Peyer's patch (tissue), 4 donors: ENCODE measurements around the gene MPC2. TPM values are rescaled to one million over a fixed set of nuclear protein-coding genes. Genes with fewer than 3 reads are reported as not detected.
"Not testable (repeated sequence)": the region's sequence is repeated elsewhere in the genome, so short reads cannot be mapped to it uniquely, and the experiment has no call there.

ENCODE experiments used
- DNase-seq, 3 donors: peaks; one replicate each; pipeline ENCODE4 v3.0.0-alpha.2; 2017 to 2019
- H3K27ac ChIP-seq, 4 donors: fragments of 200-600 bp; sonication (generic); one replicate each; pipeline ENCODE4 v1.5.1; 2016 to 2019
- H3K27me3 ChIP-seq, 2 donors: fragments of 200-600 bp; sonication (generic); one replicate each; pipeline ENCODE4 v1.5.1; 2019
- H3K36me3 ChIP-seq, 3 donors: fragments of 200-600 bp; sonication (generic); one replicate each; pipeline ENCODE4 v1.5.1; 2016 to 2019
- H3K4me1 ChIP-seq, 4 donors: fragments of 200-600 bp; sonication (generic); one replicate each; pipeline ENCODE4 v1.5.1; 2016 to 2019
- H3K4me3 ChIP-seq, 4 donors: fragments of 200-600 bp; sonication (generic); 1 replicate in 3 of 4; 2 replicates in 1 of 4; pipeline ENCODE4 v1.5.1; 2016 to 2019; ENCODE audit warnings: mild to moderate bottlenecking in 1 of 4
- H3K9me3 ChIP-seq, 4 donors: fragments of 200-600 bp; sonication (generic); one replicate each; pipeline ENCODE4 v1.5.1; 2016 to 2019; ENCODE audit warnings: mild to moderate bottlenecking in 1 of 4
- POLR2A ChIP-seq, 2 donors: fragments of 450-650 bp; IDR thresholded peaks; one replicate each; pipeline ENCODE4 v1.5.1; 2017; ENCODE audit warnings: antibody characterized with exemption in 2 of 2, mild to moderate bottlenecking in 2 of 2, moderate library complexity in 2 of 2
- total RNA-seq, 4 donors: library from RNA; depleted of rRNA; stranded (reverse); fragments of >200 nt; gene quantifications; one replicate each; pipeline ENCODE4 v1.1.0, GENCODE V29; 2016
- TF ChIP-seq, protein P1 (sequence below), 6 experiments: fragments of 450-650 bp in 4 of 6; fragments of 200-600 bp in 2 of 6; sonication (generic) in 1 of 6; IDR thresholded peaks; one replicate each; pipeline ENCODE4 v1.5.1; 2017 to 2019; ENCODE audit warnings: antibody characterized with exemption in 6 of 6, mild to moderate bottlenecking in 3 of 6, moderate library complexity in 1 of 6

MPC2 gene
- total RNA-seq, 4 donors from 2014 or later, result 31.6 to 93.9 (median 61.6) TPM

- Histone ChIP-seq H3K27ac (peak overlapping the region; percentile 89 to 98 (median 96)), H3K4me1 (peaks cover 0 to 26% (median 0%) of the 10 kb centered on the region in 4 donors), H3K9me3 (no peaks in the 10 kb centered on the region), H3K4me3 (peak overlapping the region; percentile 64 to 86 (median 84)), H3K27me3 (no peaks in the 10 kb centered on the region), H3K36me3 (no peaks in the 10 kb centered on the region)
- TF ChIP-seq, protein P1, sequence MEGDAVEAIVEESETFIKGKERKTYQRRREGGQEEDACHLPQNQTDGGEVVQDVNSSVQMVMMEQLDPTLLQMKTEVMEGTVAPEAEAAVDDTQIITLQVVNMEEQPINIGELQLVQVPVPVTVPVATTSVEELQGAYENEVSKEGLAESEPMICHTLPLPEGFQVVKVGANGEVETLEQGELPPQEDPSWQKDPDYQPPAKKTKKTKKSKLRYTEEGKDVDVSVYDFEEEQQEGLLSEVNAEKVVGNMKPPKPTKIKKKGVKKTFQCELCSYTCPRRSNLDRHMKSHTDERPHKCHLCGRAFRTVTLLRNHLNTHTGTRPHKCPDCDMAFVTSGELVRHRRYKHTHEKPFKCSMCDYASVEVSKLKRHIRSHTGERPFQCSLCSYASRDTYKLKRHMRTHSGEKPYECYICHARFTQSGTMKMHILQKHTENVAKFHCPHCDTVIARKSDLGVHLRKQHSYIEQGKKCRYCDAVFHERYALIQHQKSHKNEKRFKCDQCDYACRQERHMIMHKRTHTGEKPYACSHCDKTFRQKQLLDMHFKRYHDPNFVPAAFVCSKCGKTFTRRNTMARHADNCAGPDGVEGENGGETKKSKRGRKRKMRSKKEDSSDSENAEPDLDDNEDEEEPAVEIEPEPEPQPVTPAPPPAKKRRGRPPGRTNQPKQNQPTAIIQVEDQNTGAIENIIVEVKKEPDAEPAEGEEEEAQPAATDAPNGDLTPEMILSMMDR (IDR thresholded peaks at IDR 0.05), result no peak
- TF ChIP-seq POLR2A (IDR thresholded peaks at IDR 0.05), result no peak
- no peak for DNase-seq
These were observed 2.3 kb downstream of the MPC2 start for GRCh38 chr1:167934426-167935215.

DNA sequence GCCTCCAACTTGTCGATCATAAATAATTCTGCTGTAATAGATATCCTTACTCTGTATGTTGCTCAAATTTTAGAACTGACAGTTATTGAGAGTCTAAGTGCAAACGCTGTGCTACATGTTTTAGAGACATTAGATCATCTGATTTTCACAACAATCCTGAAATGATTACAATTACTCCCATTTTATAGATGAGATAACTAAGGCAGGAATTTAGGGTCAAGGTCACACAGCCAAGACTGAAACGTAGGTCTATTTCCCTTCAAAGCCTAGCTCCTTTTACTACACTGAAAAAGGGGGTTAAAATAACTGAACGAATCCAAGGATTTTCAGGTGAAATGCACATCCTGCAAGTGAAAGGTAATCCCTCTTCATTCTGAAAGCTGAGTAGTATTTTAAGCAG lies 3.1 kb downstream of the MPC2 start:
- Histone ChIP-seq H3K27me3 (no peaks in the 10 kb centered on the region), H3K36me3 (no peaks in the 10 kb centered on the region), H3K4me1 (peaks cover 0 to 25% (median 0%) of the 10 kb centered on the region in 4 donors), H3K27ac (peak overlapping the region in 2 of 4 donors; percentile 89 to 98), H3K4me3 (peak overlapping the region in 2 of 4 donors; percentile 64 to 86), H3K9me3 (no peaks in the 10 kb centered on the region)
- TF ChIP-seq POLR2A (IDR thresholded peaks at IDR 0.05), result no peak
- TF ChIP-seq, protein P1 (IDR thresholded peaks at IDR 0.05), result no peak
- DNase-seq, result no peak

DNA sequence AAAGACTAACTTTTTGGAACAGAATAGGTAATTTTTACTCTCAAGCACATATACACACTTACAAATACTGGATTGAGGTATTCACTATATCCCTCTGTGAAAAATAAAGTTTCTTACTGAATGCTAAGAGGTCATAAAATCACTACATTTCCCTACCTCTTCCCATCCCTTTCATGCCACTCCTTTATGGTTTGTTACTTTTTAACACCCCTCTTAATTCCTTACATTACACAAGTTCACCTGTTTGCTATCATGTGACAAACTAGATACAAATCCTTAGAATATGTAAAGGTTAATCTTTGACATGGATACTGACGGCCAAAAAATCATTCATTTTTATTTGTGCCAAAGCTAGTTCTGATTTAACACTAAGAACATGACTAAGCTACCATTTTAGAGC lies 7.1 kb downstream of the MPC2 start:
- H3K36me3 ChIP-seq, result no peaks in the 10 kb centered on the region
- TF ChIP-seq POLR2A (IDR thresholded peaks at IDR 0.05), result no peak
- no peak for DNase-seq
- peak overlapping the region in 1 of 4 donors; percentile 18 for H3K27ac ChIP-seq
- peaks cover 0 to 31% (median 0%) of the 10 kb centered on the region in 4 donors for H3K4me1 ChIP-seq
- no peaks in the 10 kb centered on the region for H3K9me3 ChIP-seq
- no peaks in the 10 kb centered on the region for H3K27me3 ChIP-seq
- H3K4me3 ChIP-seq, result no peak overlapping the region

- Histone ChIP-seq H3K27ac (peak overlapping the region in 1 of 4 donors; percentile 41), H3K4me1 (peaks cover 0 to 24% (median 0%) of the 10 kb centered on the region in 4 donors), H3K4me3 (peak overlapping the region in 2 of 4 donors; percentile 1 to 22)
- DNase-seq, H3K27me3 ChIP-seq, H3K36me3 ChIP-seq, H3K9me3 ChIP-seq: not testable (repeated sequence)
These were observed 8.0 kb downstream of the MPC2 start for GRCh38 chr1:167928919-167929318.

DNA sequence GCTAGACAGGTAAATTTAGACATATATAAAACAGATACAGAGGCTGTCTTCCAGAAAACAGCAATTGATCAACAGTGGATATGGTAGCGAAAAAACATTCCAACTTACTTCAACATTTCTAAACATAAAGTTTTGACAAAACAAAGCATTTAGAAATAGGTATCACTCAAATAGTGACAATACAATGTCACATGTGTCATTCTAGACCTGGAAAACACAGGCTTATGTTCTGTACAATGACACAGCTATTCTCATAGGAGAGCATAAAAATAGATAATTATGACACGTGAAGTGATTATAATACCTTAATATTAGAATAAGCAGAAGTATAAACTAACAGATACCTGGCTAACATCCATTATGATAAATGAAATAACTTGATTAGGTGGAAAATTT lies 8.4 kb downstream of the MPC2 start:
- no peak for TF ChIP-seq POLR2A (IDR thresholded peaks at IDR 0.05)
- TF ChIP-seq, protein P1 (IDR thresholded peaks at IDR 0.05), result no peak
- Histone ChIP-seq H3K36me3 (no peaks in the 10 kb centered on the region), H3K27me3 (no peaks in the 10 kb centered on the region), H3K4me3 (peak overlapping the region in 2 of 4 donors; percentile 9 to 24), H3K4me1 (peaks cover 0 to 19% (median 0%) of the 10 kb centered on the region in 4 donors), H3K27ac (peak overlapping the region in 1 of 4 donors; percentile 41), H3K9me3 (no peaks in the 10 kb centered on the region)
- no peak for DNase-seq

DNA sequence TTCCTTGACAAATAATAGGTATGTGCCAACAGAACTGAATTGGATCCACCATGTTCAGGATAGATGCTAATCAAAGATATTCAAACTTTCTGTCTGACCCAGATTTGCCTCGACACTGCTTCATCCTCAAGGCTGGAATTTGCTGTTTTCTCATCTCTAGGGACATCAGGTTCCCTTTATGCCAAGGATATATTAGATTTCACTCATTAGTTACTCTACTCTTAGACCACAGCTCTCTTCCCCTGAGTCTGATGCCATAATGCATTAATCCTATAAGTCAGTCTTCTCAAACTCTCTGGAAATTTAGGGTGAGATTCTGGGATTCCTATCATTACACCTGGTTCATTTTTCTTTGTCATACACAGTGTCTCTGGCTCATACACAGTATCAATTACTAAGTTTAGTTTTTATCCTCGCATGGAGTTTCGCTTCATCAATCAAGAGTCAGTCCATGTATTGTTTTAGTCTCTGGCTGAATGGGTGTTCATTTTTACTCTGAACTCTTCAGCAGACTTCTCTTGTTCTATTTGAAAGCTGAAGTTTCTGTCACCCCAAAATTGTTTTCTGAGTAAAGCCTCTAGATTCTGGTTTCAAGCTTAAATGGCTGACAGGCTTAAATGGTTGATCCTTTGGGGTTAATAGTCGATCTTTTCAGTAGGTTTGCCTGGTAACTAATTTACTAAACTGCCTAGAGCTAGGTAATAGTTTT lies 9.7 kb downstream of the MPC2 start:
- Histone ChIP-seq H3K9me3 (no peaks in the 10 kb centered on the region), H3K27ac (peak overlapping the region in 3 of 4 donors; percentile 23 to 70 (median 30)), H3K4me1 (peaks cover 0 to 12% (median 0%) of the 10 kb centered on the region in 4 donors), H3K27me3 (no peaks in the 10 kb centered on the region), H3K4me3 (peak overlapping the region in 1 of 4 donors; percentile 26), H3K36me3 (no peaks in the 10 kb centered on the region)
- TF ChIP-seq POLR2A (IDR thresholded peaks at IDR 0.05), result no peak
- TF ChIP-seq, protein P1 (IDR thresholded peaks at IDR 0.05), result no peak
- no peak for DNase-seq
